Measurements from ENCODE around the gene MRPS2. TPM values are rescaled to one million over a fixed set of nuclear protein-coding genes. Genes with fewer than 3 reads are reported as not detected.

Gene MRPS2
- total RNA-seq, 1 experiment from 2014 or later, result 81.0 TPM

DNA sequence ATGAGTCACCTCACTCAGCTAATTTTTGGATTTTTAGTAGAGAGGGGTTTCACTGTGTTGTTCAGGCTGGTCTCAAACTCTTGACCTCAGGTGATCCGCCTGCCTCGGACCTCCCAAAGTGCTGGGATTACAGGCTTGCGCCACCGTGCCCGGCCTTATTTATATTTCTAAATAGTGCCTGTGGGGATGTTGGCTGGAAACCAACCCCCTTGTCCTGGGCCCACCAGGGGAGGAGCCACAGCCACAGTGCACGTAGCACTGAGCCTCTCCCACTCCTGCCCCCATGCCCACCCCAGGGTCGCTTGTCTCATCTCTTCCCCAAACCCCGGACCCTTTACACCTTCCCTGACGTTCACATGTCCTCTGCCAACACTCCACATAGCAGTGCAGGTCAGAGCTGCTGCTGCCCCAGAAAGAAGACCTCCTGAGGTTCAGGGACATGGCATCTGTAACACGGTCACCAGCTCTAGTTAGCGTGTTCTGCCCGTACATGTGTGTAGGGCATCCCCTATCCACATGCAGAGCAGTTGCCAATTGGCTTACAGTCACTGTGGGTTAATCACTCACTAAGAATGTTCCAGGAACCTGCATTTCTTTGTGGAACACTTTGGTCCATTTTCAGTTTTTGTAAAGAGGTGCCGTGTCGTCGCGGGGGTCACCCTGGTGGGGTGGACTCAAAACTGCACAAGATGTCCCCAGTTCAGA, 10.2 kb upstream of the MRPS2 start:
- Histone ChIP-seq H3T11ph (ENCODE audit: low read length) (no peak overlapping the region), H3K27me3 (ENCODE audit: insufficient read depth, low read length) (no peaks in the 10 kb centered on the region), H2AK5ac (ENCODE audit: insufficient read length, low read length) (no peak overlapping the region), H3K9ac (ENCODE audit: extremely low read depth, insufficient read length, low read length) (no peak overlapping the region), H3K23me2 (ENCODE audit: insufficient read length, low read depth, low read length, poor library complexity, severe bottlenecking) (no peaks in the 10 kb centered on the region), H3K4me1 (ENCODE audit: insufficient read depth, low read length) (no peaks in the 10 kb centered on the region), H3K4ac (ENCODE audit: low read depth, low read length) (no peak overlapping the region), H3K79me1 (ENCODE audit: insufficient read depth, low read depth, low read length, poor library complexity, severe bottlenecking) (no peaks in the 10 kb centered on the region), H2AFZ (ENCODE audit: low read length) (no peak overlapping the region), H4K91ac (ENCODE audit: insufficient read length, low read depth, low read length) (no peak overlapping the region), H3K23ac (ENCODE audit: insufficient read length, low read depth, low read length) (no peak overlapping the region), H3K56ac (ENCODE audit: insufficient read length, low read depth, low read length) (no peak overlapping the region), H2BK5ac (ENCODE audit: insufficient read length, low read length) (no peak overlapping the region), H3K9me3 (ENCODE audit: control insufficient read depth, low read depth, low read length) (no peaks in the 10 kb centered on the region), H2BK120ac (ENCODE audit: low read depth, low read length, poor library complexity, severe bottlenecking) (no peak overlapping the region), H2BK20ac (ENCODE audit: low read depth, low read length, poor library complexity, severe bottlenecking) (no peak overlapping the region), H4K5ac (ENCODE audit: insufficient read length, low read depth, low read length) (no peak overlapping the region), H3K27ac (ENCODE audit: insufficient read length, low read depth, low read length) (no peak overlapping the region), H3K14ac (ENCODE audit: insufficient read depth, low read length) (no peak overlapping the region), H3K4me2 (ENCODE audit: insufficient read depth, insufficient read length, low read length) (no peak overlapping the region), H3K79me2 (ENCODE audit: insufficient read depth, low read length) (no peaks in the 10 kb centered on the region), H4K20me1 (ENCODE audit: control insufficient read depth, insufficient read depth, insufficient read length) (no peaks in the 10 kb centered on the region), H3K18ac (ENCODE audit: insufficient read length, low read depth, low read length) (no peak overlapping the region), H2BK12ac (ENCODE audit: insufficient read length, low read depth, low read length) (no peak overlapping the region), H2BK15ac (ENCODE audit: low read depth, low read length) (no peak overlapping the region), H4K8ac (replicated peaks; ENCODE audit: insufficient read length, low read depth, low read length) (no peak overlapping the region)
- peaks cover 10 to 18% of the 10 kb centered on the region in 2 experiments; a peak in 3 of 4 replicates for H3K4me1 Mint-ChIP-seq
- TF ChIP-seq, protein P1, sequence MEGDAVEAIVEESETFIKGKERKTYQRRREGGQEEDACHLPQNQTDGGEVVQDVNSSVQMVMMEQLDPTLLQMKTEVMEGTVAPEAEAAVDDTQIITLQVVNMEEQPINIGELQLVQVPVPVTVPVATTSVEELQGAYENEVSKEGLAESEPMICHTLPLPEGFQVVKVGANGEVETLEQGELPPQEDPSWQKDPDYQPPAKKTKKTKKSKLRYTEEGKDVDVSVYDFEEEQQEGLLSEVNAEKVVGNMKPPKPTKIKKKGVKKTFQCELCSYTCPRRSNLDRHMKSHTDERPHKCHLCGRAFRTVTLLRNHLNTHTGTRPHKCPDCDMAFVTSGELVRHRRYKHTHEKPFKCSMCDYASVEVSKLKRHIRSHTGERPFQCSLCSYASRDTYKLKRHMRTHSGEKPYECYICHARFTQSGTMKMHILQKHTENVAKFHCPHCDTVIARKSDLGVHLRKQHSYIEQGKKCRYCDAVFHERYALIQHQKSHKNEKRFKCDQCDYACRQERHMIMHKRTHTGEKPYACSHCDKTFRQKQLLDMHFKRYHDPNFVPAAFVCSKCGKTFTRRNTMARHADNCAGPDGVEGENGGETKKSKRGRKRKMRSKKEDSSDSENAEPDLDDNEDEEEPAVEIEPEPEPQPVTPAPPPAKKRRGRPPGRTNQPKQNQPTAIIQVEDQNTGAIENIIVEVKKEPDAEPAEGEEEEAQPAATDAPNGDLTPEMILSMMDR (conservative IDR thresholded peaks at IDR 0.05), result no peak
- H3K27ac Mint-ChIP-seq, result no peak overlapping the region
- WGBS (ENCODE audit: extremely low coverage, insufficient read length, low lambda C conversion rate), result no CpG with 5 or more reads among the region's 16 CpGs
- H3K27me3 Mint-ChIP-seq (ENCODE audit: low read depth), result no peaks in the 10 kb centered on the region
- H3K9me3 Mint-ChIP-seq, result no peaks in the 10 kb centered on the region
- DNase-seq, result no peak
- H3K4me3 Mint-ChIP-seq, result no peak overlapping the region
- H3K36me3 Mint-ChIP-seq (ENCODE audit: insufficient read depth in 1 of 3, low read depth in 3 of 3), result peaks cover 18 to 36% (median 30%) of the 10 kb centered on the region in 3 experiments

Measured in H9 (cell line).